Erythroblast (primary cell): ENCODE results near the gene MRFAP1L1.

Experiments used
- GATA1 ChIP-seq: IDR thresholded peaks from 2 replicates; pipeline ENCODE4 v1.6.1; 2011; ENCODE audit warnings: low read depth, mild to moderate bottlenecking, control low read depth, low read length, moderate library complexity
- POLR2A ChIP-seq: IDR thresholded peaks from 2 replicates; pipeline ENCODE4 v1.6.1; 2011; ENCODE audit warnings: mild to moderate bottlenecking, low read length

- TF ChIP-seq POLR2A: no peak
- no peak for TF ChIP-seq GATA1
Measured at GRCh38 chr4:6695660-6696610, 13.7 kb downstream of the MRFAP1L1 start.
